GM06990 (cell line): ENCODE data around the gene UBA52.
"Not testable (repeated sequence)": the region's sequence is repeated elsewhere in the genome, so short reads cannot be mapped to it uniquely, and the experiment has no call there.

Experiments used
- DNase-seq: peaks from one replicate; pipeline ENCODE4 v3.0.0-alpha.2; 2011; ENCODE audit not compliant: insufficient read length; ENCODE audit errors: extremely low read depth
- H3K27me3 ChIP-seq: replicated peaks from 2 replicates; pipeline ENCODE4 v1.6.0; 2011; ENCODE audit warnings: low read length; ENCODE audit not compliant: control insufficient read depth, insufficient read depth
- H3K36me3 ChIP-seq: 2 replicates; pipeline ENCODE4 v1.5.1; 2011; ENCODE audit warnings: low read length; ENCODE audit not compliant: control insufficient read depth, insufficient read depth
- H3K4me3 ChIP-seq: replicated peaks from 2 replicates; pipeline ENCODE4 v1.5.1; 2011; ENCODE audit warnings: low read depth, mild to moderate bottlenecking, control low read depth, low read length
- TF ChIP-seq, protein P1 (sequence below): IDR thresholded peaks from 2 replicates; pipeline ENCODE4 v1.5.1; 2011; ENCODE audit warnings: low read length, control low read depth, mild to moderate bottlenecking, inconsistent platforms; ENCODE audit not compliant: insufficient read depth, poor library complexity, severe bottlenecking

Gene UBA52

GRCh38 chr19:18597809-18598660, 26.4 kb downstream of the UBA52 start:
- TF ChIP-seq, protein P1, sequence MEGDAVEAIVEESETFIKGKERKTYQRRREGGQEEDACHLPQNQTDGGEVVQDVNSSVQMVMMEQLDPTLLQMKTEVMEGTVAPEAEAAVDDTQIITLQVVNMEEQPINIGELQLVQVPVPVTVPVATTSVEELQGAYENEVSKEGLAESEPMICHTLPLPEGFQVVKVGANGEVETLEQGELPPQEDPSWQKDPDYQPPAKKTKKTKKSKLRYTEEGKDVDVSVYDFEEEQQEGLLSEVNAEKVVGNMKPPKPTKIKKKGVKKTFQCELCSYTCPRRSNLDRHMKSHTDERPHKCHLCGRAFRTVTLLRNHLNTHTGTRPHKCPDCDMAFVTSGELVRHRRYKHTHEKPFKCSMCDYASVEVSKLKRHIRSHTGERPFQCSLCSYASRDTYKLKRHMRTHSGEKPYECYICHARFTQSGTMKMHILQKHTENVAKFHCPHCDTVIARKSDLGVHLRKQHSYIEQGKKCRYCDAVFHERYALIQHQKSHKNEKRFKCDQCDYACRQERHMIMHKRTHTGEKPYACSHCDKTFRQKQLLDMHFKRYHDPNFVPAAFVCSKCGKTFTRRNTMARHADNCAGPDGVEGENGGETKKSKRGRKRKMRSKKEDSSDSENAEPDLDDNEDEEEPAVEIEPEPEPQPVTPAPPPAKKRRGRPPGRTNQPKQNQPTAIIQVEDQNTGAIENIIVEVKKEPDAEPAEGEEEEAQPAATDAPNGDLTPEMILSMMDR, result no peak
- Histone ChIP-seq H3K27me3 (no peaks in the 10 kb centered on the region; the same call in 1 of the 2 replicates), H3K4me3 (no peak overlapping the region), H3K36me3 (no peaks in the 10 kb centered on the region)
- no peak for DNase-seq

GRCh38 chr19:18599485-18599884, 27.8 kb downstream of the UBA52 start:
- Histone ChIP-seq H3K4me3 (no peak overlapping the region), H3K36me3 (no peaks in the 10 kb centered on the region), H3K27me3 (no peaks in the 10 kb centered on the region; the same call in 1 of the 2 replicates)
- TF ChIP-seq, protein P1, result no peak
- no peak for DNase-seq

- H3K4me3 ChIP-seq, DNase-seq, H3K36me3 ChIP-seq, H3K27me3 ChIP-seq: not testable (repeated sequence)
Observed at GRCh38 chr19:18600692-18601397, 29.2 kb downstream of the UBA52 start.

GRCh38 chr19:18601875-18602274, 30.2 kb downstream of the UBA52 start:
- H3K27me3 ChIP-seq, result peaks cover 3% of the 10 kb centered on the region; the same call in 1 of the 2 replicates
- H3K36me3 ChIP-seq, result no peaks in the 10 kb centered on the region
- TF ChIP-seq, protein P1, result no peak
- no peak for DNase-seq
- no peak overlapping the region for H3K4me3 ChIP-seq

DNA sequence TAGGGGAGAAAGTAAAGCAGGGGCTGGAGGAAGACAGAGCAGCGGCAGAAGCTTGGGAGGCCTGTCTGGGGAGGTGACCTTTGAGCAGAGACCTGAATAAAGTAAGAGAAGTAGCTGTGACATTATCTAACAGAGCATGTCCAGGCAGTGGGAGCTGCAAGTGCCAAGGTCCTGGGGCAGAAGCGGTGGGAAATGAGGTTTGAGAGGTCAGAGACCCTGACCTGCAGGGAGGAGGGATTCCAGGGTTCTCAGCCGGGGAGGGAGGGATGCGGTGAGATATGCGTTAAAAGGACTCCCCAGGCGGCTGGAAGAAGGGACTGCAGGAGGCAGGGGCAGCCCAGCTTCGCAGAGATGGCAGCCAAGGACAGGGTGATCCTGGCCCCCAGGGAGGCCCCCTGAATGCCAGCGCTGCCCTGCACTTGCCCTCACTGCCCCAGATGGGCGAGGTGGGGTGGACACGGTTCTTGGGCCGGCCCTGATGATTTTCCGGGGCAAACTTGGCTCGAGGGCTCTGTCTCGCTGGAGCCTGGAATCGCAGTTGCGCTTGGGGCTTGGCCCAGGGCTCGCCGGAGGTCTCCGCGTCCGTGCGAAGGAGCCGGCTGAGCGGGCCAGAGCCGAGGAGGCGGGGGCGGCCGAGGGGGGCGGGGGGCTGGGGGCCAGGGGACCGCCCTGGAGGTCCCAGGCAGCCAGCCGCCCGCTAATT, 31.7 kb downstream of the UBA52 start:
- Histone ChIP-seq H3K36me3 (no peaks in the 10 kb centered on the region), H3K4me3 (no peak overlapping the region), H3K27me3 (peaks cover 6% of the 10 kb centered on the region)
- TF ChIP-seq, protein P1, result peak; percentile 29
- DNase-seq, result no peak
